Activated gamma-delta T cell (primary cell): ENCODE data around the gene EMP2.
"Not testable (repeated sequence)": the region's sequence is repeated elsewhere in the genome, so short reads cannot be mapped to it uniquely, and the experiment has no call there.

Experiments
- DNase-seq: peaks from one replicate; lab custom pipeline; 2025; lab: John Stamatoyannopoulos, UW

Gene EMP2

GRCh38 chr16:10521681-10522274 lies 58.6 kb downstream of the EMP2 start:
- no peak for DNase-seq

- no peak for DNase-seq
These were observed 59.4 kb downstream of the EMP2 start for GRCh38 chr16:10520869-10521578.

- DNase-seq: no peak
These were observed 60.2 kb downstream of the EMP2 start for GRCh38 chr16:10519929-10520868.

GRCh38 chr16:10519297-10519696 lies 61.1 kb downstream of the EMP2 start:
- DNase-seq: no peak

GRCh38 chr16:10518479-10519041 lies 61.8 kb downstream of the EMP2 start:
- DNase-seq: no peak

- DNase-seq: no peak
These were observed 62.5 kb downstream of the EMP2 start for GRCh38 chr16:10517868-10518267.

GRCh38 chr16:10514369-10515055 lies 65.9 kb downstream of the EMP2 start:
- DNase-seq: no peak

GRCh38 chr16:10511829-10512228 lies 68.6 kb downstream of the EMP2 start:
- DNase-seq: no peak

GRCh38 chr16:10510279-10510678 lies 70.1 kb downstream of the EMP2 start:
- no peak for DNase-seq

- no peak for DNase-seq
These were observed 70.8 kb downstream of the EMP2 start for GRCh38 chr16:10509534-10510025.

- not testable (repeated sequence) for DNase-seq
These were observed 75.1 kb downstream of the EMP2 start for GRCh38 chr16:10505286-10505685.

GRCh38 chr16:10504404-10504885 lies 76.0 kb downstream of the EMP2 start:
- DNase-seq: no peak

GRCh38 chr16:10502776-10503175 lies 77.6 kb downstream of the EMP2 start:
- DNase-seq: no peak

GRCh38 chr16:10501016-10501607 lies 79.3 kb downstream of the EMP2 start:
- no peak for DNase-seq

GRCh38 chr16:10500582-10500981 lies 79.8 kb downstream of the EMP2 start:
- DNase-seq: no peak

GRCh38 chr16:10497132-10498101 lies 83.0 kb downstream of the EMP2 start:
- no peak for DNase-seq

GRCh38 chr16:10495031-10495345 lies 85.4 kb downstream of the EMP2 start:
- DNase-seq: no peak

- no peak for DNase-seq
These were observed 85.9 kb downstream of the EMP2 start for GRCh38 chr16:10494343-10495030.

- no peak for DNase-seq
These were observed 87.1 kb downstream of the EMP2 start for GRCh38 chr16:10493276-10493675.
